H9 (cell line): Measurements from ENCODE around the gene PLEKHN1. TPM values are rescaled to one million over a fixed set of nuclear protein-coding genes. Genes with fewer than 3 reads are reported as not detected.

Experiments used
- DNase-seq: peaks from one replicate; pipeline ENCODE4 v3.0.0-alpha.2; 2017
- H2AFZ ChIP-seq: one replicate; pipeline ENCODE4 v1.6.1; 2013; ENCODE audit warnings: mild to moderate bottlenecking, low read length, control low read depth, moderate library complexity
- H2AK5ac ChIP-seq: 2 replicates; pipeline ENCODE4 v1.6.1; 2013; ENCODE audit warnings: low read length, control low read depth, mixed read lengths; ENCODE audit not compliant: insufficient read length
- H2BK120ac ChIP-seq: one replicate; pipeline ENCODE4 v1.6.1; 2013; ENCODE audit warnings: low read depth, mild to moderate bottlenecking, low read length, control low read depth, inconsistent platforms; ENCODE audit not compliant: poor library complexity, severe bottlenecking
- H2BK12ac ChIP-seq: 2 replicates; pipeline ENCODE4 v1.6.1; 2013; ENCODE audit warnings: low read length, control low read depth, mixed read lengths, low read depth; ENCODE audit not compliant: insufficient read length
- H2BK15ac ChIP-seq: 2 replicates; pipeline ENCODE4 v1.6.1; 2013; ENCODE audit warnings: low read depth, low read length, control low read depth
- H2BK20ac ChIP-seq: one replicate; pipeline ENCODE4 v1.6.1; 2013; ENCODE audit warnings: low read depth, mild to moderate bottlenecking, low read length, control low read depth, inconsistent platforms; ENCODE audit not compliant: poor library complexity, severe bottlenecking
- H2BK5ac ChIP-seq: 2 replicates; pipeline ENCODE4 v1.6.1; 2013; ENCODE audit warnings: low read length, control low read depth, mixed read lengths; ENCODE audit not compliant: insufficient read length
- H3K14ac ChIP-seq: 2 replicates; pipeline ENCODE4 v1.6.1; 2013; ENCODE audit warnings: low read length, control low read depth; ENCODE audit not compliant: insufficient read depth
- H3K18ac ChIP-seq: 2 replicates; pipeline ENCODE4 v1.6.1; 2013; ENCODE audit warnings: low read depth, mild to moderate bottlenecking, mixed read lengths, low read length, control low read depth; ENCODE audit not compliant: insufficient read length
- H3K23ac ChIP-seq: 2 replicates; pipeline ENCODE4 v1.6.1; 2013; ENCODE audit warnings: low read length, control low read depth, mixed read lengths, low read depth; ENCODE audit not compliant: insufficient read length
- H3K23me2 ChIP-seq: 2 replicates; pipeline ENCODE4 v1.6.1; 2013; ENCODE audit warnings: low read depth, mild to moderate bottlenecking, mixed read lengths, low read length, control low read depth; ENCODE audit not compliant: insufficient read length, poor library complexity, severe bottlenecking
- H3K27ac ChIP-seq: 2 replicates; pipeline ENCODE4 v1.5.1; 2013; ENCODE audit warnings: low read length, control low read depth, mixed read lengths, low read depth; ENCODE audit not compliant: insufficient read length
- H3K27me3 ChIP-seq: 2 replicates; pipeline ENCODE4 v1.6.1; 2013; ENCODE audit warnings: low read length, control low read depth, inconsistent platforms; ENCODE audit not compliant: insufficient read depth
- H3K4ac ChIP-seq: 2 replicates; pipeline ENCODE4 v1.6.1; 2013; ENCODE audit warnings: low read depth, mild to moderate bottlenecking, control low read depth, inconsistent platforms, low read length, moderate library complexity
- H3K4me1 ChIP-seq: 2 replicates; pipeline ENCODE4 v1.6.1; 2013; ENCODE audit warnings: low read length, control low read depth, inconsistent platforms; ENCODE audit not compliant: insufficient read depth
- H3K4me2 ChIP-seq: 2 replicates; pipeline ENCODE4 v1.6.1; 2013; ENCODE audit warnings: low read length, control low read depth, mixed read lengths; ENCODE audit not compliant: insufficient read length, insufficient read depth
- H3K56ac ChIP-seq: 2 replicates; pipeline ENCODE4 v1.6.1; 2013; ENCODE audit warnings: low read depth, mild to moderate bottlenecking, mixed read lengths, low read length, control low read depth; ENCODE audit not compliant: insufficient read length
- H3K79me1 ChIP-seq: 2 replicates; pipeline ENCODE4 v1.6.1; 2013; ENCODE audit warnings: low read depth, mild to moderate bottlenecking, moderate library complexity, low read length, control low read depth, inconsistent platforms; ENCODE audit not compliant: insufficient read depth, poor library complexity, severe bottlenecking
- H3K79me2 ChIP-seq: 2 replicates; pipeline ENCODE4 v1.6.1; 2013; ENCODE audit warnings: low read length, control low read depth, inconsistent platforms; ENCODE audit not compliant: insufficient read depth
- H3K9ac ChIP-seq: 2 replicates; pipeline ENCODE4 v1.6.1; 2013; ENCODE audit warnings: low read length, control low read depth, mixed read lengths; ENCODE audit not compliant: insufficient read length; ENCODE audit errors: extremely low read depth
- H3K9me3 ChIP-seq: one replicate; pipeline ENCODE4 v1.6.1; 2013; ENCODE audit warnings: low read depth, low read length, inconsistent platforms; ENCODE audit not compliant: control insufficient read depth
- H3T11ph ChIP-seq: one replicate; pipeline ENCODE4 v1.6.1; 2013; ENCODE audit warnings: mild to moderate bottlenecking, low read length, control low read depth, inconsistent platforms
- H4K20me1 ChIP-seq: one replicate; pipeline ENCODE4 v1.6.1; 2013; ENCODE audit not compliant: control insufficient read depth, insufficient read length, insufficient read depth
- H4K5ac ChIP-seq: 2 replicates; pipeline ENCODE4 v1.6.1; 2013; ENCODE audit warnings: low read depth, mild to moderate bottlenecking, mixed read lengths, low read length, control low read depth; ENCODE audit not compliant: insufficient read length
- H4K8ac ChIP-seq: replicated peaks from 2 replicates; pipeline ENCODE4 v1.6.1; 2013; ENCODE audit warnings: low read length, control low read depth, mixed read lengths, low read depth; ENCODE audit not compliant: insufficient read length
- H4K91ac ChIP-seq: 2 replicates; pipeline ENCODE4 v1.6.1; 2013; ENCODE audit warnings: low read depth, mild to moderate bottlenecking, moderate library complexity, mixed read lengths, low read length, control low read depth; ENCODE audit not compliant: insufficient read length
- H3K27ac Mint-ChIP-seq, 3 experiments: 2 replicates in 2 of 3; 3 replicates in 1 of 3; pipeline ENCODE4 v1.8.0; 2020 to 2021; ENCODE audit warnings: mixed read lengths in 3 of 3, mild to moderate bottlenecking in 1 of 3, moderate library complexity in 1 of 3
- H3K27me3 Mint-ChIP-seq: 2 replicates; pipeline ENCODE4 v1.8.0; 2021; ENCODE audit warnings: low read depth, mild to moderate bottlenecking, moderate library complexity, mixed read lengths
- H3K36me3 Mint-ChIP-seq, 3 experiments: 2 replicates in 2 of 3; 3 replicates in 1 of 3; pipeline ENCODE4 v1.8.0; 2020 to 2021; ENCODE audit warnings: low read depth in 3 of 3, mixed read lengths in 3 of 3; ENCODE audit not compliant: insufficient read depth in 1 of 3
- H3K4me1 Mint-ChIP-seq, 2 experiments: 2 replicates each; pipeline ENCODE4 v1.8.0; 2020; ENCODE audit warnings: mixed read lengths in 2 of 2
- H3K4me3 Mint-ChIP-seq, 2 experiments: 2 replicates in 1 of 2; 3 replicates in 1 of 2; pipeline ENCODE4 v1.8.0; 2020 to 2021; ENCODE audit warnings: mild to moderate bottlenecking in 2 of 2, mixed read lengths in 2 of 2, moderate library complexity in 1 of 2
- H3K9me3 Mint-ChIP-seq, 2 experiments: 2 replicates in 1 of 2; 3 replicates in 1 of 2; pipeline ENCODE4 v1.8.0; 2020; ENCODE audit warnings: mild to moderate bottlenecking in 2 of 2, mixed read lengths in 2 of 2, moderate library complexity in 1 of 2
- CTCF ChIP-seq: fragments of 200-600 bp; sonication (generic); conservative IDR thresholded peaks from 3 replicates; pipeline ENCODE4 v1.8.0; 2021; ENCODE audit warnings: antibody characterized with exemption, mild to moderate bottlenecking
- WGBS: extraction: QIAGEN DNeasy Blood & Tissue Kit; methylation state at CpG from one replicate; pipeline ENCODE4 v1.1.7; 2013; ENCODE audit warnings: missing lambda C conversion rate, low lambda C conversion rate, mixed read lengths; ENCODE audit not compliant: insufficient read length; ENCODE audit errors: extremely low coverage; 5-methylcytosine and 5-hydroxymethylcytosine counted together
- total RNA-seq: library from RNA; stranded (reverse); gene quantifications from 2 replicates; pipeline ENCODE4 v1.2.1, GENCODE V29; 2021

Gene PLEKHN1
- total RNA-seq, 1 experiment from 2014 or later = 3.0 TPM

GRCh38 chr1:991895-992294 lies 25.6 kb downstream of the PLEKHN1 start:
- H3K27ac Mint-ChIP-seq = no peak overlapping the region; a peak in 1 of 7 replicates
- Histone ChIP-seq H2BK12ac (no peak overlapping the region), H2AFZ (no peak overlapping the region), H3K79me2 (no peaks in the 10 kb centered on the region), H3K79me1 (no peaks in the 10 kb centered on the region), H3K4ac (no peak overlapping the region), H3K18ac (no peak overlapping the region), H3K27me3 (peaks cover 4% of the 10 kb centered on the region; the same call in 1 of the 2 replicates), H2AK5ac (no peak overlapping the region), H2BK5ac (no peak overlapping the region), H3K4me1 (no peaks in the 10 kb centered on the region), H4K91ac (no peak overlapping the region), H3K23me2 (no peaks in the 10 kb centered on the region), H4K8ac (no peak overlapping the region), H3K9me3 (no peaks in the 10 kb centered on the region), H3K9ac (no peak overlapping the region), H4K5ac (no peak overlapping the region), H2BK15ac (no peak overlapping the region), H3K27ac (no peak overlapping the region), H3K23ac (no peak overlapping the region), H4K20me1 (no peaks in the 10 kb centered on the region), H2BK20ac (no peak overlapping the region), H2BK120ac (no peak overlapping the region), H3K4me2 (no peak overlapping the region), H3K56ac (no peak overlapping the region), H3K14ac (no peak overlapping the region), H3T11ph (no peak overlapping the region)
- H3K4me3 Mint-ChIP-seq = no peak overlapping the region
- no peak for DNase-seq
- peaks cover 21 to 23% of the 10 kb centered on the region in 2 experiments for H3K9me3 Mint-ChIP-seq
- peaks cover 94% of the 10 kb centered on the region for H3K27me3 Mint-ChIP-seq
- H3K36me3 Mint-ChIP-seq = peaks cover 0 to 4% (median 3%) of the 10 kb centered on the region in 3 experiments; a peak in 3 of 7 replicates
- no peak for TF ChIP-seq CTCF
- H3K4me1 Mint-ChIP-seq = peaks cover 3 to 6% of the 10 kb centered on the region in 2 experiments
- WGBS = no CpG with 5 or more reads among the region's 10 CpGs
